Astrocyte (in vitro differentiated cells and primary cell): ENCODE measurements around the gene C2orf92.

Source experiments
- EZH2 ChIP-seq: IDR thresholded peaks from 2 replicates; pipeline ENCODE4 v1.6.1; 2012; ENCODE audit warnings: mild to moderate bottlenecking, low read length, inconsistent platforms; ENCODE audit not compliant: insufficient read depth
- TF ChIP-seq, protein P1 (sequence below): IDR thresholded peaks from 2 replicates; pipeline ENCODE4 v1.5.1; 2011; ENCODE audit warnings: low read depth, mild to moderate bottlenecking, inconsistent platforms, low read length, moderate library complexity; ENCODE audit not compliant: insufficient read depth

DNA sequence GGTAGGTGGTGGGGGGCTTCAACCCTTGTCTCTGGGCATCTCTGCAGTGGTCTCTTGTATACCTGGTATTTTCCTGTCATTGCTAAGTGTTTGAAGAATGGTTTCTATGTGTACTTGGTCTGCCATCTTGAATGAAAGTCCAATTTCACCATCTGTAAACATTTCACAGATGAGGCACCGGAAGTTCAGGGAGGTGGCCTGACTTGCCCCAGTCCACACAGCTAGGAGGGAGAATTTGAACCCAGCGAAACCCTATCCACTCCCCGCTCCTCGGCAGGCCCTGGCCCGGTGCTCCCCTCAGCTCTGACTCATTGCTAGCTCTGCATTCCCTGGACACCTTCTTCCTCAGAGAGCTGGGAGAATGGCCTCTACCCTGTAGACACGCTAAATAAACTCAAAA lies 74.4 kb downstream of the C2orf92 start:
- TF ChIP-seq, protein P1, sequence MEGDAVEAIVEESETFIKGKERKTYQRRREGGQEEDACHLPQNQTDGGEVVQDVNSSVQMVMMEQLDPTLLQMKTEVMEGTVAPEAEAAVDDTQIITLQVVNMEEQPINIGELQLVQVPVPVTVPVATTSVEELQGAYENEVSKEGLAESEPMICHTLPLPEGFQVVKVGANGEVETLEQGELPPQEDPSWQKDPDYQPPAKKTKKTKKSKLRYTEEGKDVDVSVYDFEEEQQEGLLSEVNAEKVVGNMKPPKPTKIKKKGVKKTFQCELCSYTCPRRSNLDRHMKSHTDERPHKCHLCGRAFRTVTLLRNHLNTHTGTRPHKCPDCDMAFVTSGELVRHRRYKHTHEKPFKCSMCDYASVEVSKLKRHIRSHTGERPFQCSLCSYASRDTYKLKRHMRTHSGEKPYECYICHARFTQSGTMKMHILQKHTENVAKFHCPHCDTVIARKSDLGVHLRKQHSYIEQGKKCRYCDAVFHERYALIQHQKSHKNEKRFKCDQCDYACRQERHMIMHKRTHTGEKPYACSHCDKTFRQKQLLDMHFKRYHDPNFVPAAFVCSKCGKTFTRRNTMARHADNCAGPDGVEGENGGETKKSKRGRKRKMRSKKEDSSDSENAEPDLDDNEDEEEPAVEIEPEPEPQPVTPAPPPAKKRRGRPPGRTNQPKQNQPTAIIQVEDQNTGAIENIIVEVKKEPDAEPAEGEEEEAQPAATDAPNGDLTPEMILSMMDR: no peak
- TF ChIP-seq EZH2: no peak
